SU-DHL-6 (cell line): ENCODE data around the gene GALNT17.

ENCODE experiments used
- H2AFZ ChIP-seq: fragments of 200-600 bp; sonication (generic); 2 replicates; pipeline ENCODE4 v1.6.1; 2014; ENCODE audit warnings: low read depth, mild to moderate bottlenecking, moderate library complexity, mixed read lengths, antibody characterized with exemption, low read length; ENCODE audit not compliant: severe bottlenecking
- H3F3A ChIP-seq: fragments of 200-600 bp; shearing (Covaris generic); 2 replicates; pipeline ENCODE4 v1.6.0; 2016; ENCODE audit warnings: antibody characterized with exemption, mild to moderate bottlenecking; ENCODE audit not compliant: insufficient read depth
- H3K27ac ChIP-seq: fragments of 200-600 bp; sonication (generic); 2 replicates; pipeline ENCODE4 v1.5.1; 2016; ENCODE audit warnings: low read depth, mild to moderate bottlenecking, low read length, moderate library complexity, mixed read lengths
- H3K27me3 ChIP-seq: fragments of 200-600 bp; sonication (generic), shearing (Covaris generic); 2 replicates; pipeline ENCODE4 v1.6.0; 2014; ENCODE audit warnings: mild to moderate bottlenecking, low read length
- H3K36me3 ChIP-seq: fragments of 200-600 bp; sonication (generic); 2 replicates; pipeline ENCODE4 v1.6.1; 2014; ENCODE audit warnings: mild to moderate bottlenecking, low read length, mixed read lengths
- H3K4me2 ChIP-seq: fragments of 300-600, 200-600 bp; shearing (Covaris generic), sonication (generic); 2 replicates; pipeline ENCODE4 v1.6.0; 2014; ENCODE audit warnings: low read length, low read depth, mild to moderate bottlenecking; ENCODE audit not compliant: poor library complexity, severe bottlenecking
- H3K4me3 ChIP-seq: fragments of 200-600 bp; sonication (generic); 2 replicates; pipeline ENCODE4 v1.5.1; 2014; ENCODE audit warnings: antibody characterized with exemption, low read length, mild to moderate bottlenecking, mixed read lengths; ENCODE audit not compliant: insufficient read depth, poor library complexity, severe bottlenecking
- H3K79me2 ChIP-seq: fragments of 200-600 bp; sonication (generic); 2 replicates; pipeline ENCODE4 v1.6.1; 2014; ENCODE audit warnings: mild to moderate bottlenecking, low read length, moderate library complexity; ENCODE audit not compliant: insufficient read depth
- H3K9ac ChIP-seq: fragments of 200-600 bp; sonication (generic); 2 replicates; pipeline ENCODE4 v1.7.0; 2014; ENCODE audit warnings: mild to moderate bottlenecking, low read length
- H3K9me2 ChIP-seq: fragments of 200-600 bp; sonication (generic); replicated peaks from 2 replicates; pipeline ENCODE4 v1.6.1; 2014; ENCODE audit warnings: low read length; ENCODE audit not compliant: insufficient read depth
- H3K9me3 ChIP-seq: fragments of 200-600 bp; sonication (generic); 2 replicates; pipeline ENCODE4 v1.6.1; 2014; ENCODE audit warnings: low read length, mixed read lengths; ENCODE audit not compliant: insufficient read depth
- H4K20me1 ChIP-seq: fragments of 200-600 bp; sonication (generic); 2 replicates; pipeline ENCODE4 v1.6.1; 2014; ENCODE audit warnings: low read depth, mild to moderate bottlenecking, antibody characterized with exemption, low read length, moderate library complexity, mixed read lengths
- EZH2phosphoT487 ChIP-seq: fragments of 200-600 bp; sonication (generic), shearing (Covaris generic); conservative IDR thresholded peaks from 2 replicates; pipeline ENCODE4 v1.6.1; 2018; ENCODE audit warnings: mild to moderate bottlenecking, antibody characterized with exemption, low read length, moderate library complexity, mixed read lengths
- TF ChIP-seq, protein P1 (sequence below): fragments of 200-600 bp; sonication (generic); IDR thresholded peaks from one replicate; pipeline ENCODE4 v1.5.1; 2017; ENCODE audit warnings: antibody characterized with exemption, mild to moderate bottlenecking, low read length, moderate library complexity; ENCODE audit not compliant: insufficient read depth, poor library complexity, severe bottlenecking

GALNT17 gene

DNA sequence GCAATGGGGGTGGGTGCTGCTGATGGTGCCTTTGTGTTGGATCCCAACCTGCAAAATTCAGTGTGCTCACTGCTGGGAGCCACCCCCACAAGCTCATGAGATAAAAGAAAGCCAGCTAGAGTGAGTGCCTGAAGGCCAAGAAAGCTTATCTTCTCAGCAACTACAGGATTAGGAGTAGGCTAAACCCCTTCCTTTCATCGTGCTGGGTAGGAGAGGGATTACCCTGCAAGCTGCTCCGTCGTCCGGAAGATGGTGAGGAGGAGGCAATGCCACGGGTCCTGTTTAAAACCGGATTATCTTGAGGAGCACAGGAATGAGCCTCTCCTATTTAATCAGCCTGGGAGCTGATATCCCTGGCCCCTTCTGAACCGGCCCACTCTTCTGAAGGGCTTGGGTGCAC lies 258.0 kb downstream of the GALNT17 start:
- Histone ChIP-seq H3K36me3 (no peaks in the 10 kb centered on the region), H2AFZ (no peak overlapping the region), H3K9me2 (no peaks in the 10 kb centered on the region), H3K4me2 (no peak overlapping the region), H3K79me2 (no peaks in the 10 kb centered on the region), H4K20me1 (no peaks in the 10 kb centered on the region), H3K9ac (no peak overlapping the region), H3K27me3 (no peaks in the 10 kb centered on the region), H3K27ac (no peak overlapping the region), H3K9me3 (no peaks in the 10 kb centered on the region), H3K4me3 (no peak overlapping the region), H3F3A (no peaks in the 10 kb centered on the region)
- TF ChIP-seq EZH2phosphoT487, result no peak
- TF ChIP-seq, protein P1, sequence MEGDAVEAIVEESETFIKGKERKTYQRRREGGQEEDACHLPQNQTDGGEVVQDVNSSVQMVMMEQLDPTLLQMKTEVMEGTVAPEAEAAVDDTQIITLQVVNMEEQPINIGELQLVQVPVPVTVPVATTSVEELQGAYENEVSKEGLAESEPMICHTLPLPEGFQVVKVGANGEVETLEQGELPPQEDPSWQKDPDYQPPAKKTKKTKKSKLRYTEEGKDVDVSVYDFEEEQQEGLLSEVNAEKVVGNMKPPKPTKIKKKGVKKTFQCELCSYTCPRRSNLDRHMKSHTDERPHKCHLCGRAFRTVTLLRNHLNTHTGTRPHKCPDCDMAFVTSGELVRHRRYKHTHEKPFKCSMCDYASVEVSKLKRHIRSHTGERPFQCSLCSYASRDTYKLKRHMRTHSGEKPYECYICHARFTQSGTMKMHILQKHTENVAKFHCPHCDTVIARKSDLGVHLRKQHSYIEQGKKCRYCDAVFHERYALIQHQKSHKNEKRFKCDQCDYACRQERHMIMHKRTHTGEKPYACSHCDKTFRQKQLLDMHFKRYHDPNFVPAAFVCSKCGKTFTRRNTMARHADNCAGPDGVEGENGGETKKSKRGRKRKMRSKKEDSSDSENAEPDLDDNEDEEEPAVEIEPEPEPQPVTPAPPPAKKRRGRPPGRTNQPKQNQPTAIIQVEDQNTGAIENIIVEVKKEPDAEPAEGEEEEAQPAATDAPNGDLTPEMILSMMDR, result no peak

DNA sequence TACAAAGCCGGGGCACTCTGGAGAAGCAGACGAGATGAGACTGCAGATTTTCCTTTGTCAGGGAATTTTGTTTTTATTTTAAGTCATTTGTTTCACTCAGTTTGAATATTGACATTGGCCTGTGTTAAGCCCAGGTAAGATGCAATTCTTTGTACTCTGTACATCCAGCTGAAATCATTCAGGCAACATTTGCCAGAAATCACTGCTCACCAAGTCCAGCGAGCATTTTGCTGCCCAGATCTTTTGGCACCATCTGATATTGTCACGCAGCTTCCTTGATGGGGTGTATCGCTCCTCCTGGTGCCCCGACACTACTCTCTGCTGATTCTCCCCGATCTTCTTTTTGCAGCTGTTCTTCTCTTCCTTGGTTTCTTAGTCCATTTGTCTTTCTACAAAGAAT lies 261.7 kb downstream of the GALNT17 start:
- Histone ChIP-seq H3K4me2 (no peak overlapping the region), H3K27ac (no peak overlapping the region), H3K36me3 (no peaks in the 10 kb centered on the region; the same call in 1 of the 2 replicates), H3K9me2 (no peaks in the 10 kb centered on the region), H3F3A (no peaks in the 10 kb centered on the region), H2AFZ (no peak overlapping the region), H3K4me3 (no peak overlapping the region), H3K79me2 (no peaks in the 10 kb centered on the region), H3K27me3 (no peaks in the 10 kb centered on the region), H4K20me1 (no peaks in the 10 kb centered on the region), H3K9me3 (no peaks in the 10 kb centered on the region), H3K9ac (no peak overlapping the region)
- TF ChIP-seq EZH2phosphoT487, result no peak
- TF ChIP-seq, protein P1, result no peak

GRCh38 chr7:71402684-71403083 lies 270.7 kb downstream of the GALNT17 start:
- Histone ChIP-seq H3K4me3 (no peak overlapping the region), H3K27me3 (no peaks in the 10 kb centered on the region), H4K20me1 (no peaks in the 10 kb centered on the region), H3K9me3 (no peaks in the 10 kb centered on the region), H3K4me2 (no peak overlapping the region), H3K27ac (no peak overlapping the region), H3K9me2 (no peaks in the 10 kb centered on the region), H3K79me2 (no peaks in the 10 kb centered on the region), H3K9ac (no peak overlapping the region), H3K36me3 (no peaks in the 10 kb centered on the region), H3F3A (no peaks in the 10 kb centered on the region), H2AFZ (no peak overlapping the region)
- TF ChIP-seq EZH2phosphoT487, result no peak
- TF ChIP-seq, protein P1, result no peak
